GM19025 (cell line): ENCODE data around the gene URB1.
"Not testable (repeated sequence)": the region's sequence is repeated elsewhere in the genome, so short reads cannot be mapped to it uniquely, and the experiment has no call there.

Experiments used
- ATAC-seq: cut with Tn5 transposase; IDR thresholded peaks from one replicate; pipeline ENCODE4 v1.9.1; 2021; ENCODE audit warnings: mild to moderate bottlenecking, low read depth, moderate library complexity; ENCODE audit not compliant: unreplicated experiment

URB1 gene

DNA sequence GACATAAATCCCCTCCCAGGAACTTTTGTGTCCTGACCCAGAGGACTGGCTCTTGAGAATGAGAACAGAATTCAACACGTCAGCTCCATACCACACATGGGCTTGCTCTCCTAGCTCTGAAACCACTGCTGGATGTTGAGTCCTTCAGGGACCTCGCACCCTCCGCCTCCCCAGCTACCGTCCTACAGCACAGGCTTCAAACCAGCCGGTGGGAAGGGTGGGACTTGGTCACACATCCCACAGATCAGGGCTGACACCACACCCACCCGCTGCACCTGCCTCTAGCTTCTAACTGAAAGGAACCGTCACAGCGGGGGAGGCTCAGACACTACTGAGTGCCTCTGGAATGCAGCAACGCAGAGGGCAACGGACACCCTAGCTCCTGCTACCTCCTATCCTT, 70.1 kb downstream of the URB1 start:
- ATAC-seq = no peak

DNA sequence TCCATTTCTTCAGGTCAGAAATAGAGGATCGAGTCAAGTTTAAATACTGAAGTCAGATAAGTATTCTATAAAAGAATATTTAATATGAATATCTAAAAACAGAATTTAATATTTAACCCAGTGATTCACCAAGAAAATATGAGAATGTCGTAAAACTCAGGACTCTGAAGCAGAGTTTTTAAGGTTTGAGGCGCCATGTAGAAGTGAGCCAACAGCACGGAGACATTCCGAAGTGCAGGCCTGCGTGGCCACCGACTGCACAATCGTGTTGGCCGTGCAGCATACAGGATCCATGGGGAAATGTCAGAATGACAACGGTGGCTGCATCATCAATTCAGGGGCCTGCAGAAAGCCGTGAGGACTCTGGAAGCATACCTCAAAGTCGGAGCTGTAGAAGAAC, 70.7 kb downstream of the URB1 start:
- ATAC-seq = no peak

DNA sequence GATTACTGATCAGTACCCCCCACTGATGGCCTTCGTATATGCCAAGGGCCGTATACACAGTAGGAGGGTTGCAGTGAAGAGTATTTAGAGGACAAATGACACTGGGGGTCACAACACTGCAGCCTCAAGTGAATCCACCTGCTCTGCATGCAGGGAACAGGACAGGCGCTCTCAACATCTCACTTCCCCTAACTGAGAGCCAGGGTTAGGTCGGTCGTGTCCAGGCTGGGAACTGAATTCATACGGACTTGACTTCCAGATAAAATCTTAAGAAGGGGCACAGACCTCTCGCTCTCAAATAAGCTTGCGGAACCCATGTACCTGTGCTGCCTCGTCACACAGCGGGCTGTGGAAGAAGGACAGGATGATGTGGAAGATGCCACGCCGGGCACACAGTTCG, 71.3 kb downstream of the URB1 start:
- ATAC-seq = no peak

- no peak for ATAC-seq
Observed at GRCh38 chr21:32320726-32321125, 72.1 kb downstream of the URB1 start.

GRCh38 chr21:32320059-32320458, 72.8 kb downstream of the URB1 start:
- no peak for ATAC-seq

DNA sequence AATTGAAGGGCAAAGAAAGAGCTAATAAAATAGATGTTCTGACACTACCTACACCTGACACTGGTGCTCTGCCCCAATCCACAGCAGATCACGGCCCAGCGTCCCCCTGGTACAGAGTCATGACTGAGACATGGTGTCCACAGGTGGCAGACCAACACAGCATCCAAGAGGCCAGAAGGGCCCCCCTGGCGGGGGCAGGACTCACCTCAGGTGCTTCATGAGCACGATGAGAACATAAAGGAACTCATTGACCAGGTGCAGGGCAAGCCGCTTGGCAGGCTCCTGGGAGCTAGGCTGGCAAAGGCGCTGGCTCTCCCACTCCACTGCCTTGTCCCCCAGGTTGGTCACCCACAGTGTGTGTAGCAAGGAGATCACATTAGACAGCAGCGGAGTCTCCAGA, 73.8 kb downstream of the URB1 start:
- no peak for ATAC-seq

DNA sequence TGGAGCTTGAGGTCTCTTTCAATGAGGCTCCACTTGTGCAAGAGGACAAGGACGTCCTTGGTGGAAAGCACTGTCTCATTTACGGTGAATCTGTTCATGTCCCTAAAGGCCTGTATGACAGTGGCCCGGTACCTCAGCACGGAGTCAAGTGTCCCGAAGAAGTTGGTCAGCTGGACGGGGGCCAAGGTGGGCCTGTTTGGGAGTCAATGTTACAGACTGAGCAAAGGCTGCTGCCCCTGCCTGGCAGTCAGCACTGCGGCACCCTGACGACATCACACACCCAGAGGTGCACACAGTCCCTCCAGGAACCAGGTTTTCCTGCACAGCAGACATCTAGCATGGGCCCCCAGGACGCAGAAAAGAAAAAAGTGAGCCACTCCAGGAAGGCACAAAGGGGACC, 75.1 kb downstream of the URB1 start:
- ATAC-seq = no peak

DNA sequence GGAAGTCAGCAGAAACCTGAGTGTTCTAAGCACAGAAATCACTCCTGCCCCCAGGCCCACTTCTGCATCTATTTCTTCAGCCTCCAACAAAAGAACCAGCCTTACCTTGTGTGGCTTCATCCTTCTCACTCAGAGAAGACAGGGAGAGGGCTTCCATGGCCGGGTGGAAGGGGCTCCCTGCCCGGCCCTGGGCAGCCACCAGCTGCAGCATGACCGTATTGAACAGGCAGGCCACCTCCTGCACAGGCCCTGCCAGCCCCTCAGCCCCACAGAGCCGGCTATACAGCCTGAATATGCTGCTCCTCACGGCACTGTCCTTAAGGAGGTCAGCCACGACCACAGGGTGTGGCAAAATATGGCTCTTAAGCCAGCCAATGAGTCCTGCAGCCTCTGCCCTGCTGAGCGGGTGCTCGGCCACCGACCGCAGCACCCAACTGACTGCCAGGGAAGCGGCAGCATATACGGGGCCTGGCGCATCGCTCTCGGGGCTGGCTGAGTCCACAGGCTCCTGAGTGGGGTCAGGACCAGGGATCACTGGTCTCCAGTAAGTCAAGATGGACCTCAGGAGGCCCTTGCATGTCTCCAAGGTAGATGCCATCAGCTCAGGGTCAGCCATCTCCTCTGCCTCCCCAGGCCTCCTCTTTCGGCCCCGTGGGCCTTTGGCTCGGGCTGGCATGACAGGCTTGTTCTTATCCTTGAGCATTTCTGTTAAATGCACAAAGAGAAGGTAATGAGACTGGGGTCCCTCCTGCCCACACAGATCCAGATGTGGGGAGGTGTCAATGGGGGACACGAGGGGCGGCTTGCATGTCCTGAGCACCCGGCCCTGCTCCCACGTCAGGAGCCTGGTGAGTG, 76.2 kb downstream of the URB1 start:
- no peak for ATAC-seq

DNA sequence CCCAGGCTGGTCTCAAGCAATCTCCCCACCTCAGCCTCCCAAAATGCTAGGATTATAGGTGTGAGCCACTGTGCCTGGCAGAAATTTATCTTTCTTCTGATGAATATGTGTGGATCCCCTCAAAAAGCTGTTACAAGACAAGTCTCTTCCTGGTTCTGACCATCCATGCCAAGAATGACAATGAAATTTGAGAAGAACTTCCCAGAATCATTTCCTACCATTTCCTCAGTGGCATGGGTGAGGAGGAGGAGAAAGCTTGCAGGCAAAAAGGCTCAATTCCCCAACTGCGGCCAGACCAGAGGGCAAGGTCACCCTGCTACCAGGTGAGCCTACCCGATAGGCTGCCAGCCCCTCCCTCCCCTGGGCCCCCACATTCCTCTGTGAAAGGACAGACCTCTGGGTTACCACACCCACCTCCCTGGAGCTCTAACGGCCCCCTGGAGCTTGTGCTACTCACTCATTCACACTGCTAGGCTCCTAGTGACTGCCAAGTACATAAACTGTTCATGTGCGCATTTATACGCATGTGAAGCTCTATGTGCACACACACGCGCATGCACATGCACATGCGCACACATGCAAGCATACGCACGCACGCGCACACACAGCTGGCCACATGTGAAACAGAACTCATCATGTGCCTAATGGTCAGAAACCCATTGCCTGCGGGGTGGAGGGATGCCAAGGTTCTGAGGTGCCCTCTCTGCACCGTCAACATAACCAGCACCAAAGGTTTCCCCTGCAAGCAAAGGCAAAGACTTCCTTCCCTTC, 77.1 kb downstream of the URB1 start:
- no peak for ATAC-seq

GRCh38 chr21:32314806-32315205, 78.0 kb downstream of the URB1 start:
- no peak for ATAC-seq

DNA sequence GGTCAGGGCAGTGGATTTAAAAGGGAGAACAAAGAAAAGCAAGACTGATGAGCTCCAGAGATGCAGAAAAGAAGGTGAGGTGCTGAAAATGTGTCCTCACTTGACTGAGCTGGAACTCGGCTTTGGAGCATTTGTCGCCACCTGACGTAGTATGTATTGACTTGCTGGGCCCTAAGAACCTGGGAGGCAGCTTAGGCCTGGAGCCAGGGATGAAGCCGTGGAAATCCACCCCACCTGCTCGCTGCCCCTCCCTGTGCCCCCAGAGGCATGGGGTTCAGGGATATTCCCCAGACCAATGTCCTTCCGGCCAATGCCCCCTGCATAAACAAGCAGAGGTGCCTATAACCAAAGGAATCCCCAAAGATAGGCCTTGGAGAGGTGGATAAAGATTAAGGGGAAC, 79.8 kb downstream of the URB1 start:
- no peak for ATAC-seq

- ATAC-seq = no peak
Observed at GRCh38 chr21:32312326-32312725, 80.5 kb downstream of the URB1 start.

DNA sequence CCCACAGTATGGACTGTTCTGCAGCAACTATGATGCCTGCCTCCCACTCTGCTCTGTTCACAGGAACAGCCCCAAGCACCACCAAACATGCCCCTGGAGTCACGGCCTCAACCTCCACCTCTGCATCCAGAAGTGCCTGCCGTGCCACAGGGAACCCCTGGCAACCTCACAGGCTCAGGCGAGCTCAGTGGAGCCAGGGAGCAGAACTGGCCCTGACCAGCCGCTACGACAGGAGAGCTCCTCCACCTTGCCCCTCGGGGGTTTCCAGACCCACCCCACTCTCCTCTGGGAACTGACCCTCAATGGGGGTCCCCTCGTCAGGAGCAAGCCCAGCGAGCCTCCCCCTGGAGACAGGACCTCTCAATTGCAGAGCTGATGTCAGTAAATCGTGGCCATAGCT, 81.2 kb downstream of the URB1 start:
- no peak for ATAC-seq

DNA sequence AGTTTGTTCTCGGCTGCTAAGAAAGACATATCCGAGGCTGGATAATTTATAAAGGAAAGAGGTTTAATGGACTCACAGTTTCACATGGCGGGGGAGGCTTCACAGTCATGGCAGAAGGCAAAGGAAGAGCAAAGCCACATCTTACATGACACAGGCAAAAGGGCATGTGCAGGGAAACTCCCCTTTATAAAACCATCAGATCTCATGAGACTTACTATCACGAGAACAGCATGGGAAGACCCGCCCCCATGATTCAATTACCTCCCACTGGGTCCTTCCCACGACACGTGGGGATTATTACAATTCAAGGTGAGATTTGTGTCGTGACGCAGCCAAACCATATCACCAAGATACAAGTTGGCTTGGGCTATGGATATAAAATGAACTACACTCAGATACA, 81.8 kb downstream of the URB1 start:
- ATAC-seq = not testable (repeated sequence)

DNA sequence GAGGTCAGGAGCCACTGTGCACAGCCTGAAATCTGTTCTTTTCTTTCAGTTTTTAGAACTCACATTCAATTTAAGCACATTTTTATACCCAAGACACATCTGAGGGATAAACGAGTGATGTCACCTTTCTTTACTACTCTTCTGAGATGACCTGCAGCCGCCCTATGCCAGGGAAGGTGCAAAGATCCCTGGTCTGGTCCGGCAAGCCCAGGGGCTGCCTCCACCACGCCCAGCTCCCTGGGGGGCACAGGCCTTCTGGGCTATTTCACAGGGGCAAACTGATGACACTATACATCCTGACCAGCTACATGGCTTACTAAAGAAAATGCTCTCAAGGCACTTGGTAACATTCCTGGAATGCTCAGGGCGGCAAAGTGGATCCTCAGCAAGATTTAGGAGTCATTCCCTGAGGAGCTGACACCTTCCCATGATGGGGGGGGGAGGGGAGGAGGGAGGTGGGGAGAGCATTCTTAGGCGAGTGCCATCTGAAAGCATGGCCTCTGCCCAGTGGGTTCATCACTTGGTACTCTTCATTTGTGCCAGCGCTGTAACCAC, 82.8 kb downstream of the URB1 start:
- ATAC-seq = no peak

- ATAC-seq = no peak
Observed at GRCh38 chr21:32308696-32309095, 84.1 kb downstream of the URB1 start.

- ATAC-seq = no peak
Observed at GRCh38 chr21:32307706-32308105, 85.1 kb downstream of the URB1 start.

DNA sequence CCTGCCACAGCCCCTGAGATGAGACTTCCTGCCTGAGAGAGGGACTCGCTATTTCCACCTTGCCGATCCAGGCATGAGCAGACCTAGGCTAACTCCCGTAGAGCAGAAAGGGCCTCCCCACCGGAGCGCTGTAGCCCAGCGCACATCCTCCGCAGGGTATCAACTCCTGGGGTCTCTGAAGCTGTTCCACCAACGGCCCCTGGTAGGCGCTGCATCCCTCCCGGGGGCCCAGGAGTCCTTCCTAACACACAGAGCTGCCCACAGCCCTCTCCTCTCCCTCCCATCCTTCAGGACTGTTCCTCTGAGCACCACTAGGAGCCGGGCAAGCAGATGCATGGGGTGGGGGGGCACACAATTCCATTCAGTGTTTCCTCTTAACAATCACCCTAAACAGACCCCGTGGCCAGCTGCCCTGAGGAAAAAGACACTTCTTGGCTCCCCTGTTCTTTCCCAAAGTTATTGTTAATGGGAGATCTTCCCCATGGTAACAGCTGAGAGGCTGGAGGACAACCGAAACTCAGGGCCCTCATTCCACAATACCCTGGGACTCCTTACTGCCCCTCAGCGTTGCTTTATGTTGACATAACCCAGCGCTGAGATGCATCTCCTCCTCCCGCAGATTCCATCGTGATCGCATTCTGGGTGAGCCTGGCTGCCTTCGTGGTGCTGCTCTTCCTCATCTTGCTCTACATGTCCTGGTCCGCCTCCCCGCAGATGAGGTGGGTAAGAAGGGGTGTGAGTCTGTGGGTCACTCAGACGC, 86.6 kb downstream of the URB1 start:
- ATAC-seq = no peak

DNA sequence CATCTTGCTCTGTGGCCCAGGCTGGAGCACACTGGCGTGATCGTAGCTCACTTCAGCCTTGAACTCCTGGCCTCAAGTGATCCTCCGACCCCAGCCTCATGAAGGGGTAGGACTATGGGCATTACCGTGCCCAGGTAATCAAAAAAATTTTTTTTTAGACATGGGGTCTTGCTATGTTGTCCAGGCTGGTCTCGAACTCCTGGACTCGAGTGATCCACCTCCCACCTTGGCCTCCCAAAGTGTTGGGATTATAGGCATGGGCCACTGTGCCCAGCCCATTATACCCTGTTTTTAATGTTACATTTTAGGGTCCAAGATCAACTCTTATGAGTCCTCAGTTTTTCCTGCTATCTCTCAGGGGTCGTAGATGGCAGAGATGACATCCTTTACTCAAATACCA, 87.8 kb downstream of the URB1 start:
- no peak for ATAC-seq

DNA sequence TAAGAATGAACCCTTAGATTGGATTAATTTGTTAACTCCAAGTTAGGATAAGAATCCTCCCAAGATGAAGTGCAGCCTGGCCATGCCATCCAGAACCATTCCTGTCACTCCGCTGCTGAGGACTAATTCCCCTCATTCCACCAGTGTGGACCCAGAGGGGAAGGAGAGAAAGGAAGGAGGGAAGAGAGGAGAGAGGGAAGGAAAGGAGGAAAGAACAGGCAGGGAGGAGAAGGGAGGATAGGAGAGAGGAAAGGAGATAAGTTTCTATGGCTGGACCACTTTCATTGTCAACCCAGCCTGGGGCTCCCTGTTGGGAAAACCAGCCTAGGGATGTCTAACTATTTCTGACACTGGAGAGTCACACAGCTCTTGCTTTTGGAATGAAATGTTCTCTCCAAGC, 89.4 kb downstream of the URB1 start:
- ATAC-seq = no peak

DNA sequence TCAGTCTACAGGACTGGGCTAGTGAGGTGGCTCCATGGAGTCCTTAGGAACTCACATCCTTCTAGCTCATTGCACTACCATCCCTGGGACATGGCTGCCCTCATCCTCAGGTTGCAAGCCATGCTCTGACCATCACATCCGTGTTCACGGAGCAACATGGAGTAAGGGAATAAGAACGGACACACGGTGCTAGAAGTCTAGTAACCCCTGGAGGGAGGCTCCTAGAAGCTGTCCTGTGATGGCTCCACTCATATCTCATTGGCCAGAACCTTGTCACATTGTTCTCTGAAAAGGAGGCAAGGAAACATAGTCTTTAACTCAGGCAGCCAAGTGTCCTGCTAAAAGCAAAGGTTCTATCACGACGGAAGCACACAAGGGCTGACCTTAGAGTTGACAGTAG, 90.3 kb downstream of the URB1 start:
- no peak for ATAC-seq
